Kasumi-1 (cell line): ENCODE results near the gene RTF1.
A peak's percentile ranks its signal among the peaks of the same experiment; 100 is the strongest.

Experiments used
- DNase-seq, 2 experiments: peaks; one replicate each; lab custom pipeline; 2025; lab: John Stamatoyannopoulos, UW

RTF1 gene

DNA sequence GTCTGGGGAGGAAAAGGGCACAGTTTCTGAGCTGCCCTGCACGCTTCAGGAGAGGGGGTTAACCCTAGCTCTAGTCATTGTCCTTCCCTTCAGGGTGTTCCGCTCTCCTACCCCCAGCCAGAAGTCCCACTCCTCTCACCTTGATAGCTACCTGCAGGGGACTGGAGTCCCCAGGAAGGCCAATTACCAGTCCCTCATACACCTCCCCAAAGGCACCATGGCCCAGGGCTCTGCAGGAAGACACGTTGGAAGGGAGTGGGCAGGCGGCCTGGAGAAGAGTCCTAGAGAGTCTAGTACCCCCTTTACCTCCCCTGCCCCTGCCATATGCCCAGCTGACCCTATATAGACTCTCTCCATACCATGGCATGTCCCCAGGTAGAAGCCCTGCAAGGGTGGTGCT lies 88.9 kb downstream of the RTF1 start:
- DNase-seq: no peak

DNA sequence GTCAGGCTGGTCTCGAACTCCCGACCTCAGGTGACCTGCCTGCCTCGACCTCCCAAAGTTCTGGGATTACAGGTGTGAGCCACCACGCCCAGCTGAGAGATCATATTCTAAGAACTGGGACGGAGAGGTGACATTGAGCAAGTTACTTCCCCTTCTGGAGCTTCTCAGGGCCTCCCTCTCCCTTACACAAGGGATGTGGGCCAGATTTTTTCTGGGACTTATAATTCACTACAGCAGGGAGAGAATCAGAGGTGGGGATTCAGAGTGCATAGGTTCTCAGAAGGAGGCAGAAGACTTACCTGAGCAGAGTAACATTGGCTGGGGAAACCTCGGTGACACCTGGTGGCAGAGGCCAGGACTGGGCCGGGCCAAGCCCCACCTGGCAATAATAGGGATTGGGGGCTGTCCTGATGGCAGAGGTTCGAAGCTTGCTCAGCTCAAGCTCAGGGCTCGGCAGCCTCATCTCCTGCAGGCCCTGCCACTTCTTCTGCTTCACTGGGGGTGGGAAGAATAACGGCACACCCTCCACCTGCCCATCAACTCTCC lies 90.0 kb downstream of the RTF1 start:
- DNase-seq: peak; percentile 2 to 12

DNA sequence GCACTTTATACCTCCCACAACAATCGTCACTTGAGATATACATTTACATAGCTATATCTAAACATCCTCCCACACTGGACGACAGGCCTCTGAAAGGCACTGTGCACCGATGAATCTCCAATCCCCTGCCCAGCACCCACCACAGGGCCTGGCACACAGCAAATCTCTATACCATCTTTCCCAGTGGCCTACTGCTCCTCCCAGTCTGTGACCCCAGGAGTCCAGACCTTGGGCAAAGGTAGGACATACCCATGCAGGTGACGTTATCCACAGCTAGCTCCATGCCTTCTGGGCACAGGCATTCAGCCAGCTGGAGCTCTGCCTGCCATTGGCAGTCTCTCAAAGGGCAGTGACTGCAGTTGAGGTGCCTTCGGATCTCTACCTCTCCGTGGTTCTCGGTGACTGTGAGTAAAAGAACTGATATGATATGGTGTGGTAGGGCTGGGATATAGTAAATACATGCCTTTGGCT lies 91.0 kb downstream of the RTF1 start:
- no peak for DNase-seq

DNA sequence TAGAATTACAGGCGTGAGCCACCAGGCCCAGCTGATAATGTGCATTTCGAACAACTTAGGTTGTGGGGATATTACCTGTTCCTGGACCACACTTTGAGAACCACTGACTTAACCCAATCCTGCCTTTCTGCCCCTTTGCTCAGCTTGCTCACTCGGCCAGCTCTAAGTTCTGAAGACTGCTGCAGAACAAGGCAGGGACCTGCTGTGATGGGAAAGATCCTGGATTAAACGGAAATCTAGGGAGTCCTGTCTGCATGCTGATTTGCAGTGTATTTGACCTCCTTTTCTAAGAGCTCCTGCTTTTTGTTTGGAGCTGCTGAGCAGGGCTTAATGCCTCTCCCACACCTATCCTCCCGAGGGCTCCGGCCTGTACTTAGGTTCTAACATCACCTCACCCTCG lies 93.8 kb downstream of the RTF1 start:
- no peak for DNase-seq

DNA sequence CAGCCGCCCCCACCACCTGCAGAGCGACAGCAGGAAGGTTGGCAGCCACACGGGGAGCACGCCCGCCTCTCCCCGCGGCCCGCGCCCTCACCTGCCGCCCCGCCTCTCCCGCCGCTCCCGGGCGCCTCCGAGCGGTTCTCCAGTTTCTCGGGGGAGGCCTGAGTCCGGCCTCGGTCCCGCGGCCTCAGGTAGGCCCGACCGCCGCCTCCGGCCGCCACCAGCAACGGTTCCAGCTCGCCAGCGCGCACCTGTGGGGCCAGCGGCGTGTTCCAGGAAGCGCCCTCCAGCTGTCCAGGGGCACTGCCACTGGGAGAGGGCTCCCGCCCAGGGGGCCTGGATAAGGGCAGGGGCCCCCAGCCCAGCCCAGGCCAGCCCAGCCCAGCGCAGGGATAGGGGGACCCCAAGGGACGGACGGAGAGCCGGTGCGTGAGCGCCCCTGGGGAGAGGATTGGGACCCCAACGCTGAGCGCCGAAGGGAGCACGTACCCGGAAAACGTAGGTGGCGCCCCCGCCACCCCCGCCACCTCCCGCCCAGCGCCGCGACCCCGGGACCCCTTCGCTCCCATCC lies 94.5 kb downstream of the RTF1 start:
- DNase-seq: no peak

DNA sequence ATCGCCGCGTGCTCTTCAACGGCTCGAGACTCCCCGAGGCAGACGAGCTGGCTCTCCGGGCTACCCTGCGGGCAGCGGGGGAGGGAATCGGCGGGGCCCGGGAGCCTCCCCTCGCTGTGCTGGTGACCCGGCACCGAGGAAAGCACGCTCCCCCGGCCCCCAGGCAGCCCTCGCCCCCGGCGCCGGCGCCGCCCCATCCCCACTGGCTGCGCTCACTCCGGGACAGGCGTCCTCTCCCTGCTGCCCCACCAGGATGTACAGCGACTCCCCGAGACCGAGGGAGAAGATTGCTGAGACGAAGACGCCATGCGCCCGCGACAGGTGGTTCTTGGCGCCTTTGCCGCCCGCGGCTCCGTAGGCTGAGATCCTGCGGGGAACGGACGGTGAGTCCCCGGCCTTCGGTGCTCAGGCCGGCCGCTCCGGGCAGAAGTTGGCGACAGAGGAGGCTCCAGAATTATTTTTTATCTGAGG lies 95.0 kb downstream of the RTF1 start:
- no peak for DNase-seq

DNA sequence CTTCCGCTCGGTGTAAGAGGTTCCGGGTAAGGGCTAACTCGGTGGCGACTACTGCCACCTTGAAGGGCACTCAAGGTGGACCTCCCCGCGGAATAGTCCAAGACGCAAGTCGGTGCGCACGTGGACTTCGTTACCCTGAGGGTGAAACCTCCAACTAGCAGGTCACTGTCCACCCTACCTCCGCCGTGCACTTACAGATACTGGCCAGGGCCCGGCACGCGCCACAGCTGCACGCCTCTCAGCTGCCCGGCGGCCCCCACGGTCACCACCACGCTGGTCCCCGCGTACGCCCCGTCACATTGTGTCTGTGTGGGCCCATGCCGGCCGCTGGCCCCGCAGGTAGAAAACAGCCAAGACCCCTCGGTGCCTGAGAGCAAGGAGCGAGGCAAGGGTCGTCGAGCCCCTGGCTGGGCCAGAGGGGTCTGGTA lies 95.6 kb downstream of the RTF1 start:
- DNase-seq: no peak

DNA sequence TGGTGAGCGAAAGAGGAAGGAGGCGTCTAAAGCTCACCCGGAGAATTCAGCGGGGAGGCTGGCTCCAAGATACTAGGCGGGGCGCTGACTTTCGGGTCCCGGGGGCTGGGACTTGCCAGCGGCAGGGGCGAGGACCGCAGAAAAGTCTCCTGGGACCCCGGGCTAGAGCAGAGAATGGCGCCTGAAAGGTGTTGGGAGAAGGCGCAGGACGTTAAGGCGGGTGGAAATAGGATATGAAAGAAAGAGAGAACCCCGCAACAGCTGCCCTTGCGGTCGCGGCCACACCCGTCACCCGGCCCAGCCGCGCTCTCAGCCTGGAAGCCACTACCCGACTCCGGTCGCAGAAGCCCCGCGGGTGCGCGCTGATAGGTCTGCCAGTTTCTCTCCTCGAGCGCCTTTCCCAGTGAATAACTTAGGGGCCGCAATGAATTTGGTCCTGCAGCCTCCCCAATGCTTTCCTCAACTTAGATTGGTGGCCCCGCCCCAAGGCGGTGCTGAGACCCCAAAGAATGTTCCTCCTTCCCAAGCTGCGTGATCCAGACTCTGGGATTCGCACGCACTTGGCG lies 96.1 kb downstream of the RTF1 start:
- no peak for DNase-seq

DNA sequence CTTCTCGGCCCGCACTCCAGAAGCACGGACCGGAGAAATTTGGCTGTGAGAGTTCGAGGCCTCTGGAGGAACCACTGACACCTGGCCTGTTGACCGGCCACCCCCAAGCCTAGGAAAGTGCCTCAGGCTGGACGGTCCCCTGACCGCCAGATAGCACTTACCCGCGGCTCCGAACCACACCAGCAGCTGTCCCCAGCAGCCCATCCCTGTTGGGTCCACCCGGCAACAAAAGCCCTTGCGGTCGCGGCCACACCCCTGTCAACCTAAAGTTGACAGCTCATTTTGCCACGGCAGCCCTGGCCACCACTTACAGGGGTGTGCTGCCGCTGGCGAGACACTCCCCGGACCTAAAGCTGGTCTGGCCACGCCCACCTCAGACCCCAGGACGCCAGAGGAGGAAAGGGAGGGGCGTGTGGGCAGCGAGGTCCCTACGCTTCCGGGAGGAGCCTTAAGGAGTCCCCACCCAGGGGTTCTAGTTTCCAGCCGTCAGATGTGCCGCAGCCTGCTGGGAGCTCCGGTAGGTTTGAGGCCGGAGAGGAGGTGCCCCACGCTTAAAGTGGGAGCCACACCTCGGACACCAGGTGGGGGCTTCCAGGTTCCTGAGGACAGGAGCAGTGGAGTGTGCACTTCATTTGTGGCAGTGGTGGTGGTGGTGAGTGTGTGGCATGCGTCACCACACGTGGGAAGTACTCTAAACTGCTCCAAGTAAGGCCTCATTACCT lies 96.8 kb downstream of the RTF1 start, which contains the start of gene LTK:
Gene LTK, minus strand, starts transcription at position 322 of the 722 bp plus-strand sequence. Its CDS starts 118 bp downstream, at position 204.
- no peak for DNase-seq

DNA sequence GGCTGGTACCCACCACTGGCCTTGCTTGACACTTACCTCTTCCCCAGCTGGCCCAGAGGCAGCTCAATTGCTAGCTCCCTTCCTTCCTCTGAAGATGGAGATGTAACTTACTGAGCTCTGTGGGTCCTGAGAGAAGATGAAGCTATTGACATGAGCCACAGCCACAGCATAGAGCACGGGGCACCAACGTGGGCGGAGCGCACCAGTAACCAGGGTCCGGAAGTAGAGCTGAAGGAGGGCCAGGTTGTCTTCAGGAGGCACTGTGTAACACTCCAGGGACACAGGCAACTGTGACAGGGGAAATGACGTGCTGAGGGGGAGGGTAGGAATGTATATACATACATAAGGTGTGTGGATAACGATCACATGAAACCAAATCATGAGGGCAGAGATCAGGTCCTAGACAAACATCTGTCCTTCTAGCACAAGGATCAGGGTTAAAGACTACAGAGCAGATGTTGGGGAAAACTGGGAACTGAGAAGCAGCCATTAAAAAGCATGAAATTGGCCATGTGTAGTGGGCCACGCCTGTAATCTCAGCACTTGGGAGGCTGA lies 101.1 kb downstream of the RTF1 start:
- no peak for DNase-seq

DNA sequence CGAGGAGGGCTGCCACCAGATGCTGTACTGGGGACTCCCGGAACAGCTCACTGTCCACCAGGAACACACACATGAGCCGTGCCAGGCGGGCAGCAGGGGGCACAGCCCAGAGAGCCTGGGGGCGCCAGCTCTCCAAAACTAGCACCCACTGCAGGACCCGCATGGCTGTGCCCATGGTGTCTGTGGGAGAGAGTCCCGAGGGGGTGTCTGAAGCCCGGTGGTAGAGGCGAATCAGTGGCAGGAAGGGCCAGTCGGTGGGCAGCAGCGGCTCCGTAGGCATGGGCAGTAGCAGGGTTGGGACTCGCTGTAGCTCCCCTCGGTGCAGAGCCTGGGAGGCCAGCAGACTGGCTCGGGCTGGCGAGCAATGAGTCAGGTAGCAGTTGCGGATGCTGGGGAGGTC lies 103.7 kb downstream of the RTF1 start:
- DNase-seq: no peak

DNA sequence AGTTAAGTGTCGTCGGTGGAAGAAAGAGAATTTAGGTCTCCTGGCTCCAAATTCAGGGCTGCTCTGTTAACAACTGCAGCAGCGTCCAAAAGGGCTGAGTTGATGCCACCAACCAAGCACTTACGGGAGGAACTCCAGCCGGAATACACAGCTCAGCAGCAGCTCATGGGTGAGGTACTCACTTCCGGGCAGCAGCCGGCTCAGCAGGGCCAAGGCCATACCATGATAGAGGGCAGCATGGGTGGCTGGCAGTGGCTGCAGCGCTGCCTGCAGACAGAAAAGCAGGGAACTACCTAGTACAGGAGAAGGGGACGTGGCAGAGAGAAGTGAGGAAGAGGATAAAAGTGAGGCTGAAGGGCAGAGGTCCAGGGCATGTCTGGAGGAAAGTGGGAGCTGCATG lies 104.7 kb downstream of the RTF1 start:
- no peak for DNase-seq

DNA sequence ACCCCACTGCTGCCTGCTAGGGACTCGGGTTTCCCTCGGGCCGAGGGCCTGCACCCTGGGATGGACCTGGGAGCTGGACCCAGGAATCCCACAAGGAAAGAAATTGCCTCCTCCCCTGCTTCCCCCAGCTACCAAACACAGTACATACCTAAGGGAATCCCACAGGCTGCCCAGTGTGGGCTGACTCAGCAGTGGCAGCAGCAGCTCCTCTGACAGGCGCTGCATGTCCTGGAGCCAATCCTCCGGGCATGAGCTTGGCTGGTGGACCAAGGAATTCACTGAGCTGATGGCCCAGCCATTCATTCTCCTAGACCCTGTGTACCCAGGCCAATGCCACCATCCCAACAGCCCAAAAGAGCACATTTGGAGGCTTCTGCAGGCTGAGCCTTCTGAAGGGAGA lies 106.2 kb downstream of the RTF1 start:
- no peak for DNase-seq

DNA sequence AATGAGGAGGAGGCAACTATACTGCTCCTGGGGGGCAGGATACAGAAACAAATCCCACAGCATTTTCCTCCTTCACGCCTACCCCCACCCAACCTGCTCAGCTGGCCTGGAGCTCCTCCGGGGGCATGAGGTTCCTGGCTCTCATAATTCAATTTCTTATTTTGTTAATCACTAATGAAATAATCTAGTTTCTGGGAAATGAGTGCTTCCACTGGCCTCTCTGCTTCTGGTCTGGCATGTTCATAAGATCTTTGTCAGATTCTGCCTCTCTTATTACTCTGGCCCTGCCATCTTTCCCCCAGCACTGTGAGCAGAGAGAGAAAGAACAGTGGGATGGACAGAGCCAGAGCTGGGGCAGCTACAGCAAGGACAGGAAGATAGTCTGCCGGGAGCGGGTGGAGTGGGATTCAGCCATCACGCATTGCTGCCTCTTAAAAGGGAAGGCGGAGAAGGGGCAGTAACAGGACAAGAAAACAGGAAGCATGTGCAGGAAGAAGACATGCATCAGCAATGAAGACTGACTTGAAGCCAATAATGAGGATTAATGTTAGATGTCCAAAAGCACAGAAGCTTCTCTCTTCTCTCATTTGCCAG lies 113.6 kb downstream of the RTF1 start:
- DNase-seq: peak in 1 of 2 experiments; percentile 19
